Measurements from ENCODE around the gene EHD3. TPM values are rescaled to one million over a fixed set of nuclear protein-coding genes. Genes with fewer than 3 reads are reported as not detected.

EHD3 gene
- total and polyA plus RNA-seq, 2 experiments from 2014 or later, result 12.3 to 17.6 TPM

GRCh38 chr2:31203916-31204315 lies 30.0 kb upstream of the EHD3 start:
- Histone ChIP-seq H3K36me3 (no peaks in the 10 kb centered on the region), H3K9me3 (ENCODE audit: low read depth) (no peaks in the 10 kb centered on the region), H3K27me3 (no peaks in the 10 kb centered on the region), H3K4me3 (no peak overlapping the region), H3K4me1 (ENCODE audit: low read depth) (peaks cover 4% of the 10 kb centered on the region), H3K27ac (no peak overlapping the region)
- TF ChIP-seq CTCF (IDR thresholded peaks at IDR 0.05; ENCODE audit: low read depth, low read length), result no peak
- DNase-seq (ENCODE audit: low read depth in 1 of 2, low spot score in 1 of 2), result no peak

GRCh38 chr2:31204783-31205182 lies 29.2 kb upstream of the EHD3 start:
- no peaks in the 10 kb centered on the region for H3K27me3 ChIP-seq
- no peaks in the 10 kb centered on the region for H3K9me3 ChIP-seq (ENCODE audit: low read depth)
- no peak overlapping the region for H3K27ac ChIP-seq
- no peaks in the 10 kb centered on the region for H3K36me3 ChIP-seq
- no peak overlapping the region for H3K4me3 ChIP-seq
- H3K4me1 ChIP-seq (ENCODE audit: low read depth), result peaks cover 4% of the 10 kb centered on the region
- DNase-seq (ENCODE audit: low read depth in 1 of 2, low spot score in 1 of 2), result no peak
- no peak for TF ChIP-seq CTCF (IDR thresholded peaks at IDR 0.05; ENCODE audit: low read depth, low read length)

GRCh38 chr2:31205186-31205585 lies 28.8 kb upstream of the EHD3 start:
- Histone ChIP-seq H3K9me3 (ENCODE audit: low read depth) (no peaks in the 10 kb centered on the region), H3K27me3 (no peaks in the 10 kb centered on the region), H3K36me3 (no peaks in the 10 kb centered on the region), H3K4me3 (no peak overlapping the region), H3K27ac (no peak overlapping the region), H3K4me1 (ENCODE audit: low read depth) (peaks cover 4% of the 10 kb centered on the region)
- TF ChIP-seq CTCF (IDR thresholded peaks at IDR 0.05; ENCODE audit: low read depth, low read length), result no peak
- no peak for DNase-seq (ENCODE audit: low read depth in 1 of 2, low spot score in 1 of 2)

GRCh38 chr2:31205613-31206012 lies 28.3 kb upstream of the EHD3 start:
- Histone ChIP-seq H3K4me3 (no peak overlapping the region), H3K27me3 (no peaks in the 10 kb centered on the region), H3K36me3 (no peaks in the 10 kb centered on the region), H3K9me3 (ENCODE audit: low read depth) (no peaks in the 10 kb centered on the region), H3K27ac (no peak overlapping the region), H3K4me1 (ENCODE audit: low read depth) (peaks cover 4% of the 10 kb centered on the region)
- DNase-seq (ENCODE audit: low read depth in 1 of 2, low spot score in 1 of 2), result no peak
- TF ChIP-seq CTCF (IDR thresholded peaks at IDR 0.05; ENCODE audit: low read depth, low read length), result no peak

GRCh38 chr2:31207790-31208189 lies 26.2 kb upstream of the EHD3 start:
- no peaks in the 10 kb centered on the region for H3K9me3 ChIP-seq (ENCODE audit: low read depth)
- no peak overlapping the region for H3K4me3 ChIP-seq
- no peaks in the 10 kb centered on the region for H3K36me3 ChIP-seq
- no peak for TF ChIP-seq CTCF (IDR thresholded peaks at IDR 0.05; ENCODE audit: low read depth, low read length)
- DNase-seq (ENCODE audit: low read depth in 1 of 2, low spot score in 1 of 2), result peak in 1 of 2 donors; percentile 51
- no peaks in the 10 kb centered on the region for H3K27me3 ChIP-seq
- H3K27ac ChIP-seq, result peak overlapping the region; percentile 54
- peaks cover 4% of the 10 kb centered on the region for H3K4me1 ChIP-seq (ENCODE audit: low read depth)

- no peak for DNase-seq (ENCODE audit: low read depth in 1 of 2, low spot score in 1 of 2)
These were observed 25.7 kb upstream of the EHD3 start for GRCh38 chr2:31208240-31208639.

More at GRCh38 chr2:31208240-31208639, 25.7 kb upstream of the EHD3 start:
- Histone ChIP-seq H3K4me1 (ENCODE audit: low read depth) (peaks cover 4% of the 10 kb centered on the region), H3K4me3 (no peak overlapping the region), H3K9me3 (ENCODE audit: low read depth) (no peaks in the 10 kb centered on the region), H3K36me3 (no peaks in the 10 kb centered on the region), H3K27me3 (no peaks in the 10 kb centered on the region), H3K27ac (peak overlapping the region; percentile 54)
- TF ChIP-seq CTCF (IDR thresholded peaks at IDR 0.05; ENCODE audit: low read depth, low read length), result no peak
